K562 (cell line): ENCODE data around the gene PHTF2. TPM values are rescaled to one million over a fixed set of nuclear protein-coding genes. Genes with fewer than 3 reads are reported as not detected.

ENCODE experiments used
- CBX1 ChIP-seq: sonication (generic); IDR thresholded peaks from 2 replicates; pipeline ENCODE4 v1.6.1; 2016; ENCODE audit warnings: antibody characterized with exemption, low read depth, mild to moderate bottlenecking
- CHD1 ChIP-seq: fragments of 200-600 bp; sonication (generic); IDR thresholded peaks from one replicate; pipeline ENCODE4 v1.6.1; 2012; ENCODE audit warnings: mild to moderate bottlenecking, moderate library complexity, low read length, inconsistent platforms
- ELF2 ChIP-seq: fragments of 250-450 bp; sonication (Bioruptor Pico); IDR thresholded peaks from 2 replicates; pipeline ENCODE4 v1.5.0; 2021; ENCODE audit warnings: mild to moderate bottlenecking
- ERF ChIP-seq: fragments of 450-650 bp; formaldehyde crosslinking; IDR thresholded peaks from 2 replicates; pipeline ENCODE4 v1.4.0; 2020; ENCODE audit warnings: mild to moderate bottlenecking, mixed read lengths
- GABPB2 ChIP-seq: fragments of 250-450 bp; sonication (Bioruptor Pico); conservative IDR thresholded peaks from 2 replicates; pipeline ENCODE4 v1.5.1; 2021; ENCODE audit warnings: mild to moderate bottlenecking
- HIVEP1 ChIP-seq: fragments of 250-450 bp; sonication (Bioruptor Pico); IDR thresholded peaks from 2 replicates; pipeline ENCODE4 v1.4.0; 2020; ENCODE audit warnings: mild to moderate bottlenecking
- MTF1 ChIP-seq: fragments of 250-450 bp; sonication (Bioruptor Pico); IDR thresholded peaks from 2 replicates; pipeline ENCODE4 v1.9.0; 2021; ENCODE audit warnings: moderate library complexity, mild to moderate bottlenecking, inconsistent platforms, borderline replicate concordance
- MYC ChIP-seq, 2 experiments: fragments of 250-450 bp in 1 of 2; sonication (Bioruptor Pico) in 1 of 2; IDR thresholded peaks; 2 replicates each; pipeline versions ENCODE4 v1.5.1 to v1.6.1; 2012 to 2021; ENCODE audit warnings: low read depth in 2 of 2, borderline replicate concordance in 1 of 2, improper control_type of control experiment in 1 of 2, low read length in 1 of 2, mild to moderate bottlenecking in 1 of 2, moderate library complexity in 1 of 2
- NFATC3 ChIP-seq: fragments of 450-650 bp; IDR thresholded peaks from 2 replicates; pipeline ENCODE4 v1.6.1; 2017; ENCODE audit warnings: mild to moderate bottlenecking
- NR4A1 ChIP-seq, 2 experiments: fragments of 250-450 bp in 1 of 2; fragments of 450-650 bp in 1 of 2; sonication (Bioruptor Pico) in 1 of 2; IDR thresholded peaks; 2 replicates each; pipeline versions ENCODE4 v1.4.0 to v1.6.1; 2016 to 2020; ENCODE audit warnings: mild to moderate bottlenecking in 2 of 2, missing compliant biosample characterization in 1 of 2, missing genetic modification characterization in 1 of 2, moderate library complexity in 1 of 2
- PCBP1 ChIP-seq: fragments of 200-400 bp; formaldehyde crosslinking; IDR thresholded peaks from 2 replicates; pipeline ENCODE4 v1.6.1; 2018; ENCODE audit warnings: mild to moderate bottlenecking, low read depth, low read length; ENCODE audit not compliant: poor library complexity, severe bottlenecking
- PML ChIP-seq: IDR thresholded peaks from 2 replicates; pipeline ENCODE4 v1.6.1; 2012; ENCODE audit warnings: low read length, inconsistent platforms
- POLR2G ChIP-seq: fragments of 200-400 bp; formaldehyde crosslinking; IDR thresholded peaks from 2 replicates; pipeline ENCODE4 v1.6.1; 2017; ENCODE audit warnings: low read depth, mild to moderate bottlenecking, antibody characterized with exemption, low read length, moderate library complexity
- PTRF ChIP-seq: fragments of 450-650 bp; IDR thresholded peaks from 2 replicates; pipeline ENCODE4 v1.6.1; 2016; ENCODE audit warnings: mild to moderate bottlenecking, missing genetic modification characterization, missing compliant biosample characterization
- RBM14 ChIP-seq: fragments of 200-400 bp; formaldehyde crosslinking; IDR thresholded peaks from 2 replicates; pipeline ENCODE4 v1.6.1; 2018; ENCODE audit warnings: low read depth, mild to moderate bottlenecking, low read length, moderate library complexity, borderline replicate concordance; ENCODE audit not compliant: insufficient read depth
- RFX7 ChIP-seq: fragments of 250-450 bp; sonication (Bioruptor Pico); IDR thresholded peaks from 2 replicates; pipeline ENCODE4 v1.5.1; 2021; ENCODE audit warnings: mild to moderate bottlenecking
- SNRNP70 ChIP-seq: fragments of 200-400 bp; formaldehyde crosslinking; optimal IDR thresholded peaks from 2 replicates; pipeline ENCODE3; 2017; ENCODE audit warnings: low read depth, low read length
- SOX6 ChIP-seq: fragments of 450-650 bp; IDR thresholded peaks from 2 replicates; pipeline ENCODE4 v1.6.1; 2014; ENCODE audit warnings: mild to moderate bottlenecking
- SPI1 ChIP-seq: IDR thresholded peaks from 2 replicates; pipeline ENCODE4 v1.6.1; 2011; ENCODE audit warnings: low read depth, low read length, control low read depth, borderline replicate concordance
- ZFP36 ChIP-seq: fragments of 150-350 bp; IDR thresholded peaks from 2 replicates; pipeline ENCODE4 v1.6.1; 2018; ENCODE audit warnings: low read length, low read depth; ENCODE audit not compliant: partially characterized antibody
- ZFX ChIP-seq: sonication (generic); formaldehyde crosslinking; IDR thresholded peaks from 2 replicates; pipeline ENCODE4 v1.8.0; 2022; ENCODE audit warnings: mild to moderate bottlenecking, missing genetic modification reagents, moderate library complexity
- ZNF57 ChIP-seq: fragments of 450-650 bp; formaldehyde crosslinking; IDR thresholded peaks from 2 replicates; pipeline ENCODE4 v1.4.0; 2020; ENCODE audit warnings: mild to moderate bottlenecking, moderate library complexity
- polyA plus RNA-seq, 8 experiments: library from polyadenylated mRNA; depleted of rRNA in 4 of 8; stranded (reverse) in 5 of 8; unstranded in 3 of 8; fragments of >200 nt; fragmentation: Nextera tagmentation in 2 of 8; fragmentation: Illumina TruSeq in 1 of 8; extraction: Ambion mirVana in 2 of 8; extraction: Trizol in 1 of 8; gene quantifications; 2 replicates each; pipeline versions ENCODE4 v1.2.1 to v1.2.3, GENCODE V29; 2011 to 2014; ENCODE audit warnings: inconsistent platforms in 1 of 8, missing spikeins in 1 of 8
- total RNA-seq, 7 experiments: library from RNA; depleted of rRNA in 6 of 7; stranded (reverse); fragments of >200 nt in 6 of 7; fragmentation: Illumina TruSeq in 2 of 7; extraction: Trizol in 2 of 7; gene quantifications; 2 replicates each; pipeline versions ENCODE4 v1.2.1 to v1.2.3, GENCODE V29; 2011 to 2021; ENCODE audit warnings: low replicate concordance in 1 of 7
- TF ChIP-seq, protein P1 (sequence below): sonication (generic); formaldehyde crosslinking; IDR thresholded peaks from 2 replicates; pipeline ENCODE4 v1.9.0; 2022; ENCODE audit warnings: mild to moderate bottlenecking, missing genetic modification reagents
- TF ChIP-seq, protein P2 (sequence below), 2 experiments: IDR thresholded peaks; 2 replicates each; pipeline ENCODE4 v1.6.1; 2012; ENCODE audit warnings: improper control_type of control experiment in 2 of 2, low read depth in 2 of 2, low read length in 2 of 2, borderline replicate concordance in 1 of 2
- TF ChIP-seq, protein P3 (sequence below): fragments of 250-450 bp; sonication (Bioruptor Pico); IDR thresholded peaks from 2 replicates; pipeline ENCODE4 v1.5.0; 2021

PHTF2 gene
- total and polyA plus RNA-seq, 9 of the 15 experiments (the other 6 are each of a cell fraction or from before 2014, with no cell fraction given) = 17.9 to 43.6 (median 25.4) TPM

DNA sequence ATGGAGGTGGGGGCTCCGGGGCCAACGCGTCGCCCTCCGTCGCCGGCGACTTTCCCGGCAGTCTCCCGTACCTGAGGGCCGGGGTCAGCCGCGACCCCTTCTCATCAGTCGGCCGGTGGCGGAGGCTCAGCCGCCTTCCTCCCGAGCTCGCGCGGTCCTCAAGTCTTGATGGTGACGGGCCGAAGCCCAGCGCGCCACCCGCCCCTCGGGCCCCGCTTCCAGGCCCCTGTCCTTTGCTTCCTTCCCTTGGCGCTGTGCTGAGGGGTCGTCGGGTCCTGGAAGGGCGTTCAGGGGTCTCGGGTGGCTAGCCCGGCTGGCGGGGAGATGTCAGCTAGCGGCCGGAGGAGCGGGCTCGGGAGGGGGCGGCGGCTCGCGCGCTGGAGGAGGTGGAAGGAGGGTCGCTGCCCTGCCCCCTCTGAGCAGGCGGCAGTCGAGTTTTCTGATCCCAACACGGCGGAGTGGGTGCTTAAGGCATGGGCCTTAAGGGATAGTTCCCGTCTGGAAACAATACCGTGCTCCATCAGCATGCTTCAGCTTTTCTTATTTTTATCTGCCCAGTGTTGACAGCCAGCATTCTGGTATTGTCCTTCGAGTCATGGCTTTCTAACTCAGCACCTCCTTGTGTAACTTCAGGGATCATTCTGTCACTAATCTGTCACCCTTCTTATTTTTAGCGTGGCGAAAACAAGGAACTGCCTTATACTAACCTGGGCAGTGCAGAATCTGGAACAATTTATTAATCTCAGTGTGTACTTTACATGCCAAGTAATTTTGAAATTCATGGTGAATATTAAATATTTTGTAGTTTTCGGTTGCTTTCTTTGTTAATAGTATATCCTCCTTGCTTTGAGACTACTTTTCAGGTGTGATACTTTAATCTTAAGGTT is 748 bp downstream of the PHTF2 start (continued):
- TF ChIP-seq RBM14 (no peak), ZFP36 (no peak), PML (0 out of 2 replicates have a peak, but pooled peaks have one; percentile 11), ZNF57 (CRISPR knock-in tag) (0 out of 2 replicates have a peak, but pooled peaks have one; percentile 1), HIVEP1 (CRISPR knock-in tag) (no peak), PCBP1 (peak; percentile 59), MYC (IDR thresholded peaks at IDR 0.05; ENCODE audit: low read depth, low read length) (peak; percentile 47), MYC (CRISPR knock-in tag; IDR thresholded peaks at IDR 0.05; ENCODE audit: borderline replicate concordance, low read depth) (no peak), ERF (CRISPR knock-in tag) (peak; percentile 54; the same call in 1 of the 2 replicates), SOX6 (peak; percentile 83), ZFX (CRISPR knock-in tag) (peak; percentile 80), NR4A1 (CRISPR knock-in tag; IDR thresholded peaks at IDR 0.05) (no peak), NR4A1 (tag; IDR thresholded peaks at IDR 0.05) (no peak), MTF1 (CRISPR knock-in tag) (0 out of 2 replicates have a peak, but pooled peaks have one; percentile 28), CBX1 (no peak), CHD1 (peak; percentile 44), NFATC3 (peak; percentile 84; the same call in 1 of the 2 replicates), POLR2G (peak; percentile 76), GABPB2 (no peak), ELF2 (CRISPR knock-in tag) (no peak), PTRF (no peak), SNRNP70 (peak; percentile 39), RFX7 (CRISPR knock-in tag) (no peak), SPI1 (peak; percentile 85)
- TF ChIP-seq, protein P1, sequence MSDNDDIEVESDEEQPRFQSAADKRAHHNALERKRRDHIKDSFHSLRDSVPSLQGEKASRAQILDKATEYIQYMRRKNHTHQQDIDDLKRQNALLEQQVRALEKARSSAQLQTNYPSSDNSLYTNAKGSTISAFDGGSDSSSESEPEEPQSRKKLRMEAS (CRISPR knock-in tag) = peak; percentile 30; the same call in 1 of the 2 replicates
- TF ChIP-seq, protein P2, sequence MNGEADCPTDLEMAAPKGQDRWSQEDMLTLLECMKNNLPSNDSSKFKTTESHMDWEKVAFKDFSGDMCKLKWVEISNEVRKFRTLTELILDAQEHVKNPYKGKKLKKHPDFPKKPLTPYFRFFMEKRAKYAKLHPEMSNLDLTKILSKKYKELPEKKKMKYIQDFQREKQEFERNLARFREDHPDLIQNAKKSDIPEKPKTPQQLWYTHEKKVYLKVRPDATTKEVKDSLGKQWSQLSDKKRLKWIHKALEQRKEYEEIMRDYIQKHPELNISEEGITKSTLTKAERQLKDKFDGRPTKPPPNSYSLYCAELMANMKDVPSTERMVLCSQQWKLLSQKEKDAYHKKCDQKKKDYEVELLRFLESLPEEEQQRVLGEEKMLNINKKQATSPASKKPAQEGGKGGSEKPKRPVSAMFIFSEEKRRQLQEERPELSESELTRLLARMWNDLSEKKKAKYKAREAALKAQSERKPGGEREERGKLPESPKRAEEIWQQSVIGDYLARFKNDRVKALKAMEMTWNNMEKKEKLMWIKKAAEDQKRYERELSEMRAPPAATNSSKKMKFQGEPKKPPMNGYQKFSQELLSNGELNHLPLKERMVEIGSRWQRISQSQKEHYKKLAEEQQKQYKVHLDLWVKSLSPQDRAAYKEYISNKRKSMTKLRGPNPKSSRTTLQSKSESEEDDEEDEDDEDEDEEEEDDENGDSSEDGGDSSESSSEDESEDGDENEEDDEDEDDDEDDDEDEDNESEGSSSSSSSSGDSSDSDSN (IDR thresholded peaks at IDR 0.05; ENCODE audit: borderline replicate concordance in 1 of 2, low read depth in 2 of 2, low read length in 2 of 2) = peak in 1 of 2 experiments; percentile 8; a peak in 1 of 4 replicates
- TF ChIP-seq, protein P3, sequence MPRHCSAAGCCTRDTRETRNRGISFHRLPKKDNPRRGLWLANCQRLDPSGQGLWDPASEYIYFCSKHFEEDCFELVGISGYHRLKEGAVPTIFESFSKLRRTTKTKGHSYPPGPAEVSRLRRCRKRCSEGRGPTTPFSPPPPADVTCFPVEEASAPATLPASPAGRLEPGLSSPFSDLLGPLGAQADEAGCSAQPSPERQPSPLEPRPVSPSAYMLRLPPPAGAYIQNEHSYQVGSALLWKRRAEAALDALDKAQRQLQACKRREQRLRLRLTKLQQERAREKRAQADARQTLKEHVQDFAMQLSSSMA = no peak
